ENCODE results near the gene PSMD4.
"Not testable (repeated sequence)": the region's sequence is repeated elsewhere in the genome, so short reads cannot be mapped to it uniquely, and the experiment has no call there.

The PSMD4 gene

DNA sequence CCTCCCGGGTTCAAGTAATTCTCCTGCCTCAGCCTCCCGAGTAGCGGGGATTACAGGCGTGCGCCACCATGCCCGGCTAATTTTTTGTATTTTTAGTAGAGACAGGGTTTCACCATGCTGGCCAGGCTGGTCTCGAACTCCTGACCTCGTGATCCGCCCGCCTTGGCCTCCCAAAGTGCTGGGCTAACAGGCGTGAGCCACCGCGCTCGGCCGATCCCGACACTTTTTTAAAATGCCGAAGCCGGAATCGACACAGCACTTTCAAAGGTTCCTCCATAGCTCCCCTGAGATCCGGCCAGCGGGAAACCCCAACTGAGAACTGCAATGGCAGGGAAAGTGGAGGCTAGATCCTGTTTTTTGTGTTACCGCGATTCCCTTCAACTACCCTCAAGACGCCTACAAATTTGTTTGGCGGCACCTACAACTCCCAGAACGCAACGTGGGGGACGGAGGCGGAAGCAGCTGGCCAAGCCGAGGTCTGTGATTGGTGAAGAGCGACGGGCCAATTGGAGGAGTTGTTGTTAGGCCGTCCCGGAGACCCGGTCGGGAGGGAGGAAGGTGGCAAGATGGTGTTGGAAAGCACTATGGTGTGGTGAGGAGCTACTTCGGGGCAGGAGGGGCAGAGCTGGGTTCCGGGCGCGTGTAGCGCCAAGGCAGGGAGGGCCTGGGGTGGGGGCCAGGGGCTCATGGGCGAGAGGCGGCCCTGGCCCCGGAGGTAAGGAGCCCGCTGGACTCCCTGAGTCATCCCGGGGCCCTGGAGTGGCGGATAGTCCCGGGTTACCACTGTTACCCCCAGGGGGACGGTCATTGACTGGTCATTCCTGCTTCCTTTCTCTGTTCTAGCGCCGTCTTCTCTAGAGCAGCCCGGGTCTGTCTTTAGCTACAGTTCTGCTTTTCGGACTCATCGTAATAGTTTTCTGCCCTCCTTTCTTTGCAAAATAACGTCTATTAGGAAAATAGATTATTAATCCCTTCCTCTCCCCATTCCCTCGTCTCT is at the start of gene PSMD4:
PSMD4 (plus strand) TSS at position 518 of the 997 bp plus-strand sequence; CDS start at position 567, 49 bp downstream.
- peak; percentile 100 for DNase-seq (ENCODE audit: low read depth, low spot score)
- TF ChIP-seq ZNF274 (IDR thresholded peaks at IDR 0.05; ENCODE audit: low read depth, low read length) (no peak), SUZ12 (IDR thresholded peaks at IDR 0.05; ENCODE audit: extremely low read depth, insufficient read depth, insufficient read length) (no peak), YY1 (IDR thresholded peaks at IDR 0.05; ENCODE audit: insufficient read depth, insufficient read length) (peak; percentile 40)
- H3K9ac ChIP-seq (ENCODE audit: insufficient read length, low read depth), result peak within 1 kb of the TSS; percentile 90
- H3K4me1 ChIP-seq (ENCODE audit: insufficient read depth, insufficient read length), result peaks cover 2% of the 10 kb centered on the region
- no peaks in the 10 kb centered on the region for H3K27me3 ChIP-seq (ENCODE audit: insufficient read depth, insufficient read length)
- peaks cover 38% of the 10 kb centered on the region for H3K36me3 ChIP-seq (ENCODE audit: insufficient read depth, insufficient read length, low read length)
- no peaks in the 10 kb centered on the region for H3K9me3 ChIP-seq (ENCODE audit: insufficient read depth, low read length)
- peak within 1 kb of the TSS; percentile 90 for H3K4me3 ChIP-seq (ENCODE audit: insufficient read length, low read depth)

DNA sequence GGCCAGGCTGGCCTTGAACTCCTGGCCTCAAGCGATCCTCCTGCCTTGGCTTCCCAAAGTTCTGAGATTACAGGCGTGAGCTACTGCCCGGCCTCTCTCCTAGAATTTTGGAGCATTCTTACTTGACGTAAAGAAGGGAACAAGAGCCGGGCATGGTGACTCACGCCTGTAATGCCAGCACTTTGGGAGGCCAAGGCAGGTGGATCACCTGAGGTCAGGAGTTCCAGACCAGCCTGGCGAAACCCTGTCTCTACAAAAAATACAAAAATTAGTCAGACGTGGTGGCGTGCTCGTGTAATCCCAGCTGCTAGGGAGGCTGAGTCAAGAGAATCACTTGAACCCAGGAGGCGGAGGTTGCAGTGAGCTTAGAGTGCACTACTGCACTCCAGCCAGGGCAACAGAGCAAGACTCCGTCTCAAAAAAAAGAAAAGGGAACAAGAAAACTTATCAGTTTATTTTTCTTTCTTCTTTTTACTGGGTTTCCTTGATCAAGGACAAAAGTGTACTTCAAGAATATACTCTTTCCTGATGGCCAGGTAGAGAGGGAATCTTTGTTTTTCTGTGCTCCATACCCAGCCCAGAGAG is 49.1 kb upstream of the PSMD4 start:
- H3K4me3 ChIP-seq (ENCODE audit: insufficient read length, low read depth); H3K9ac ChIP-seq (ENCODE audit: insufficient read length, low read depth); H3K4me1 ChIP-seq (ENCODE audit: insufficient read depth, insufficient read length); H3K27me3 ChIP-seq (ENCODE audit: insufficient read depth, insufficient read length); H3K9me3 ChIP-seq (ENCODE audit: insufficient read depth, low read length); DNase-seq (ENCODE audit: low read depth, low spot score): not testable (repeated sequence)
- H3K36me3 ChIP-seq (ENCODE audit: insufficient read depth, insufficient read length, low read length), result peaks cover 85% of the 10 kb centered on the region

DNA sequence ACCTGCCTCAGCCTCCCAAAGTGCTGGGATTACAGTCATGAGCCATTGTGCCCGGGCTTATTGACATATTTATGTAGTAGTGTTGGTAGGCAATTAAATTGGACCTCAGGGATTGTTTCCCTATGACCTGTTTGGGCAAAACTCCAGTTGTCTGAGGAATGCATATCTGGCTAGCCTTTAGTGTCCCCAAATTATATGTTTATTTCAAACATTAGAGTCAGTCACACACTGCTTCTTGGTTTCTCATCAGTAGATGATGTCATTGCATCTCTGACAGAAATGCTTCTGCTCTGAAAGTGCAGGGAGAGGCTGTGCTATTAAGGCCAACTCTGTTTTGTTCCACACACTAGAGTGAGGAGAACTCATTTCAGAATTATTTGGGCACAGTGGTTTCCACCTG is 43.7 kb upstream of the PSMD4 start:
- no peak for DNase-seq (ENCODE audit: low read depth, low spot score)
- no peak for TF ChIP-seq YY1 (IDR thresholded peaks at IDR 0.05; ENCODE audit: insufficient read depth, insufficient read length)
- no peak for TF ChIP-seq SUZ12 (IDR thresholded peaks at IDR 0.05; ENCODE audit: extremely low read depth, insufficient read depth, insufficient read length)
- TF ChIP-seq ZNF274 (IDR thresholded peaks at IDR 0.05; ENCODE audit: low read depth, low read length), result no peak
- Histone ChIP-seq H3K27me3 (ENCODE audit: insufficient read depth, insufficient read length) (no peaks in the 10 kb centered on the region), H3K4me1 (ENCODE audit: insufficient read depth, insufficient read length) (peaks cover 2% of the 10 kb centered on the region), H3K9ac (ENCODE audit: insufficient read length, low read depth) (no peak overlapping the region), H3K36me3 (ENCODE audit: insufficient read depth, insufficient read length, low read length) (peaks cover 75% of the 10 kb centered on the region), H3K9me3 (ENCODE audit: insufficient read depth, low read length) (no peaks in the 10 kb centered on the region), H3K4me3 (ENCODE audit: insufficient read length, low read depth) (no peak overlapping the region)

GRCh38 chr1:151211972-151212705 is 42.4 kb upstream of the PSMD4 start:
- Histone ChIP-seq H3K4me1 (ENCODE audit: insufficient read depth, insufficient read length) (peaks cover 2% of the 10 kb centered on the region), H3K9me3 (ENCODE audit: insufficient read depth, low read length) (no peaks in the 10 kb centered on the region), H3K9ac (ENCODE audit: insufficient read length, low read depth) (no peak overlapping the region), H3K4me3 (ENCODE audit: insufficient read length, low read depth) (no peak overlapping the region), H3K27me3 (ENCODE audit: insufficient read depth, insufficient read length) (no peaks in the 10 kb centered on the region), H3K36me3 (ENCODE audit: insufficient read depth, insufficient read length, low read length) (peaks cover 71% of the 10 kb centered on the region)
- DNase-seq (ENCODE audit: low read depth, low spot score), result no peak
- TF ChIP-seq ZNF274 (IDR thresholded peaks at IDR 0.05; ENCODE audit: low read depth, low read length) (no peak), YY1 (IDR thresholded peaks at IDR 0.05; ENCODE audit: insufficient read depth, insufficient read length) (no peak), SUZ12 (IDR thresholded peaks at IDR 0.05; ENCODE audit: extremely low read depth, insufficient read depth, insufficient read length) (no peak)

- no peaks in the 10 kb centered on the region for H3K9me3 ChIP-seq (ENCODE audit: insufficient read depth, low read length)
- peaks cover 2% of the 10 kb centered on the region for H3K4me1 ChIP-seq (ENCODE audit: insufficient read depth, insufficient read length)
- TF ChIP-seq ZNF274 (IDR thresholded peaks at IDR 0.05; ENCODE audit: low read depth, low read length) (no peak), SUZ12 (IDR thresholded peaks at IDR 0.05; ENCODE audit: extremely low read depth, insufficient read depth, insufficient read length) (no peak), YY1 (IDR thresholded peaks at IDR 0.05; ENCODE audit: insufficient read depth, insufficient read length) (no peak)
- peaks cover 66% of the 10 kb centered on the region for H3K36me3 ChIP-seq (ENCODE audit: insufficient read depth, insufficient read length, low read length)
- H3K9ac ChIP-seq (ENCODE audit: insufficient read length, low read depth), result no peak overlapping the region
- no peaks in the 10 kb centered on the region for H3K27me3 ChIP-seq (ENCODE audit: insufficient read depth, insufficient read length)
- H3K4me3 ChIP-seq (ENCODE audit: insufficient read length, low read depth), result no peak overlapping the region
- DNase-seq (ENCODE audit: low read depth, low spot score), result no peak
Observed at GRCh38 chr1:151213560-151213959, 41.0 kb upstream of the PSMD4 start.

GRCh38 chr1:151221616-151222015 is 32.9 kb upstream of the PSMD4 start:
- Histone ChIP-seq H3K36me3 (ENCODE audit: insufficient read depth, insufficient read length, low read length) (peaks cover 63% of the 10 kb centered on the region), H3K4me3 (ENCODE audit: insufficient read length, low read depth) (no peak overlapping the region)

GRCh38 chr1:151222130-151222529 is 32.4 kb upstream of the PSMD4 start:
- TF ChIP-seq ZNF274 (IDR thresholded peaks at IDR 0.05; ENCODE audit: low read depth, low read length) (no peak), YY1 (IDR thresholded peaks at IDR 0.05; ENCODE audit: insufficient read depth, insufficient read length) (no peak), SUZ12 (IDR thresholded peaks at IDR 0.05; ENCODE audit: extremely low read depth, insufficient read depth, insufficient read length) (no peak)
- no peaks in the 10 kb centered on the region for H3K9me3 ChIP-seq (ENCODE audit: insufficient read depth, low read length)
- H3K9ac ChIP-seq (ENCODE audit: insufficient read length, low read depth), result no peak overlapping the region
- no peaks in the 10 kb centered on the region for H3K4me1 ChIP-seq (ENCODE audit: insufficient read depth, insufficient read length)
- no peak for DNase-seq (ENCODE audit: low read depth, low spot score)
- H3K36me3 ChIP-seq (ENCODE audit: insufficient read depth, insufficient read length, low read length), result peaks cover 65% of the 10 kb centered on the region
- H3K4me3 ChIP-seq (ENCODE audit: insufficient read length, low read depth), result no peak overlapping the region
- no peaks in the 10 kb centered on the region for H3K27me3 ChIP-seq (ENCODE audit: insufficient read depth, insufficient read length)

More at GRCh38 chr1:151221616-151222015, 32.9 kb upstream of the PSMD4 start:
- TF ChIP-seq YY1 (IDR thresholded peaks at IDR 0.05; ENCODE audit: insufficient read depth, insufficient read length) (no peak), SUZ12 (IDR thresholded peaks at IDR 0.05; ENCODE audit: extremely low read depth, insufficient read depth, insufficient read length) (no peak), ZNF274 (IDR thresholded peaks at IDR 0.05; ENCODE audit: low read depth, low read length) (no peak)
- Histone ChIP-seq H3K9me3 (ENCODE audit: insufficient read depth, low read length) (no peaks in the 10 kb centered on the region), H3K9ac (ENCODE audit: insufficient read length, low read depth) (no peak overlapping the region), H3K27me3 (ENCODE audit: insufficient read depth, insufficient read length) (no peaks in the 10 kb centered on the region), H3K4me1 (ENCODE audit: insufficient read depth, insufficient read length) (no peaks in the 10 kb centered on the region)
- DNase-seq (ENCODE audit: low read depth, low spot score), result no peak

Measured in NT2/D1 (cell line).